Measurements from ENCODE around the gene GPR17.

The GPR17 gene, protein sequence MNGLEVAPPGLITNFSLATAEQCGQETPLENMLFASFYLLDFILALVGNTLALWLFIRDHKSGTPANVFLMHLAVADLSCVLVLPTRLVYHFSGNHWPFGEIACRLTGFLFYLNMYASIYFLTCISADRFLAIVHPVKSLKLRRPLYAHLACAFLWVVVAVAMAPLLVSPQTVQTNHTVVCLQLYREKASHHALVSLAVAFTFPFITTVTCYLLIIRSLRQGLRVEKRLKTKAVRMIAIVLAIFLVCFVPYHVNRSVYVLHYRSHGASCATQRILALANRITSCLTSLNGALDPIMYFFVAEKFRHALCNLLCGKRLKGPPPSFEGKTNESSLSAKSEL

GRCh38 chr2:127645395-127646291, at the start of gene GPR17:
GPR17 (plus strand) TSS chr2:127646153; CDS start chr2:127650736, 4,583 bp downstream.
- H3K4me1 ChIP-seq (ENCODE audit: insufficient read depth, low read length) = peaks cover 72% of the 10 kb centered on the region
- H3K9ac ChIP-seq (ENCODE audit: low read length) = peak within 1 kb of the TSS; percentile 45
- no peaks in the 10 kb centered on the region for H3K9me3 ChIP-seq (ENCODE audit: low read length)
- peak within 1 kb of the TSS; percentile 89 for H3K27ac ChIP-seq (ENCODE audit: low read depth, low read length)
- peaks cover 30% of the 10 kb centered on the region for H3K36me3 ChIP-seq (ENCODE audit: insufficient read depth, low read length)
- H3K27me3 ChIP-seq (ENCODE audit: control insufficient read depth in 1 of 2, insufficient read depth in 2 of 2, low read length in 2 of 2) = no peaks in the 10 kb centered on the region
- no peak within 1 kb of the TSS for H3K4me3 ChIP-seq (ENCODE audit: low read depth in 1 of 2, low read length in 2 of 2)

DNA sequence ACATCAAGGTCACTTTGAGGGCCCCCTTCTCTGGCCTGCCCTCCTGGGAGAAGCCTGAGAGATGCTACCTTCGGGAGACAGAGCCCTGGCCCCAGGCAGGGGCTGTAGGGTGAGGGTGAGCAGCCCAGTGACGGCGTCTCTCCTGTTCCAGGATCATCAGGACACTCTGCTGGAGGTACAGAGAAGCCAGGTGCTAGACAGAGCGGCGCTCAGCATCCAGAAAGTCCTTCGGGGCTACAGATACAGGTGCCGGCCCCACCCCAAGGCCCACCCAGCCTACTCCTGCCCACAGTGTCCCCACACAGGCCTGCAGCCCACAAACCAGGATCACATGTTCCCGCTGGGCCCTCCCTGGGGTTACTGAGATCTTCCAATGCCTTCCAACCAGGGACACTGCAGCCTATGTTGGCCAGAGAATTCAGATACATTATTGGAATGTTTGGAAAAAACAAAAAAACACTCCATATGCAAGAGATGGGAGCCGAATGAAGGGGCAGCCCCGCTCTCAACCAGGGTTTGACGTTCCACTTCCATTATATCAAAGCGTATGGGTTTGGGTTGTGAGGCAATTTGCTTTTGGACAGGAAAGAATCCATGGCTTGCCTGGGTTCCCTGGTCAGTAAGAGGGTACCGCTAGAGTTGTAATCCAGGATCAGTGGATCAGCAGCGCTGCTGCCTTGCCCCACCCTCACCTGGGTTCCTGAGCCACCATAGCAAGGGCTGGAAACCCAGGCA, 49.5 kb upstream of the GPR17 start:
- Histone ChIP-seq H3K9me3 (ENCODE audit: low read length) (no peaks in the 10 kb centered on the region), H3K4me3 (ENCODE audit: low read depth in 1 of 2, low read length in 2 of 2) (no peak overlapping the region), H3K9ac (ENCODE audit: low read length) (no peak overlapping the region), H3K27me3 (ENCODE audit: control insufficient read depth in 1 of 2, insufficient read depth in 2 of 2, low read length in 2 of 2) (no peaks in the 10 kb centered on the region), H3K4me1 (ENCODE audit: insufficient read depth, low read length) (no peaks in the 10 kb centered on the region), H3K36me3 (ENCODE audit: insufficient read depth, low read length) (no peaks in the 10 kb centered on the region), H3K27ac (ENCODE audit: low read depth, low read length) (no peak overlapping the region)

DNA sequence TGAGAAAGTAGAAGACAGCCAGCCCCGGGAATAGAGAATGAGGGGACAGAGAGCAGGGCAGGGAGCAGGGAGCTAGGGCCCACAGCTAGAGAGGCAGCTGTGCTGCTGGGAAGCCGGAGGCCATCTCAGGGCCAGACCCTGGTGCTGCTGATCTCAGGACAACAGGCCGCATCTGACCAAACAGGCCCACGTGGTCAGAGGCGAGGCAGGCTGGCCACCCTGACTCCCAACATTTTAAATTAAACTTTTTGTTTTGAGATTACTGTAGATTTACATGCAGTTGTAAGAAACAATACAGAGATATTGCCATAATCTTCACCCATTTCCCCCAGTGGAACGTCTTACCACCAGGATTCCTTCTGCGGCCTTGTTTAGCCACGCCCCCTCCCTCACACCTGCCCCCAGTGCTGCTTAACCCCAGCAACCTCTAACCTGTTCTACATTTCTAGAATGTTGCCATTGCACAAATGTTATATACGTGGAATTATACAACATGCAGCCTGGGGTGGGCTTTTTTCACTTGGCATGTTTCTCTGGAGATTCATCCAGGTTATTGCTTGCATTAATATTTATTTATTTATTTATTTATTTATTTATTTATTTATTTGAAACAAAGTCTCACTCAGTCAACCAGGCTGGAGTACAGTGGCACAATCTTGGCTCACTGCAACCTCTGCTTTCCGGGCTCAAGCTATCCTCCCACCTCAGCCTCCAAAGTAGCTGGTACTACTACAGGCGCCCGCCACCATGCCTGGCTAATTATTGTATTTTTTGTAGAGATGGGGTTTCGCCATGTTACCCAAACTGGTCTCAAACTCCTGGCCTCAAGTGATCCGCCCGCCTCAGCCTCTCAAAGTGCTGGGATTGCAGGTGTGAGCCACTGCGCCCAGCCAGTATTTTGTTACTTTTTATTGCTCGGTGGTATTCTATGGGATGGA, 48.6 kb upstream of the GPR17 start:
- Histone ChIP-seq H3K27ac (ENCODE audit: low read depth, low read length) (no peak overlapping the region), H3K36me3 (ENCODE audit: insufficient read depth, low read length) (no peaks in the 10 kb centered on the region), H3K4me1 (ENCODE audit: insufficient read depth, low read length) (no peaks in the 10 kb centered on the region), H3K27me3 (ENCODE audit: control insufficient read depth in 1 of 2, insufficient read depth in 2 of 2, low read length in 2 of 2) (no peaks in the 10 kb centered on the region), H3K4me3 (ENCODE audit: low read depth in 1 of 2, low read length in 2 of 2) (no peak overlapping the region), H3K9ac (ENCODE audit: low read length) (no peak overlapping the region), H3K9me3 (ENCODE audit: low read length) (no peaks in the 10 kb centered on the region)

- no peak overlapping the region for H3K9ac ChIP-seq (ENCODE audit: low read length)
- no peaks in the 10 kb centered on the region for H3K4me1 ChIP-seq (ENCODE audit: insufficient read depth, low read length)
- H3K27me3 ChIP-seq (ENCODE audit: control insufficient read depth in 1 of 2, insufficient read depth in 2 of 2, low read length in 2 of 2) = no peaks in the 10 kb centered on the region
- H3K4me3 ChIP-seq (ENCODE audit: low read depth in 1 of 2, low read length in 2 of 2) = no peak overlapping the region
- H3K36me3 ChIP-seq (ENCODE audit: insufficient read depth, low read length) = no peaks in the 10 kb centered on the region
- no peaks in the 10 kb centered on the region for H3K9me3 ChIP-seq (ENCODE audit: low read length)
- no peak overlapping the region for H3K27ac ChIP-seq (ENCODE audit: low read depth, low read length)
Observed at GRCh38 chr2:127597984-127598380, 48.0 kb upstream of the GPR17 start.

- Histone ChIP-seq H3K4me3 (ENCODE audit: low read depth in 1 of 2, low read length in 2 of 2) (no peak overlapping the region), H3K27ac (ENCODE audit: low read depth, low read length) (no peak overlapping the region), H3K4me1 (ENCODE audit: insufficient read depth, low read length) (no peaks in the 10 kb centered on the region), H3K9me3 (ENCODE audit: low read length) (no peaks in the 10 kb centered on the region), H3K36me3 (ENCODE audit: insufficient read depth, low read length) (no peaks in the 10 kb centered on the region), H3K27me3 (ENCODE audit: control insufficient read depth in 1 of 2, insufficient read depth in 2 of 2, low read length in 2 of 2) (no peaks in the 10 kb centered on the region), H3K9ac (ENCODE audit: low read length) (no peak overlapping the region)
Observed at GRCh38 chr2:127598711-127599110, 47.2 kb upstream of the GPR17 start.

DNA sequence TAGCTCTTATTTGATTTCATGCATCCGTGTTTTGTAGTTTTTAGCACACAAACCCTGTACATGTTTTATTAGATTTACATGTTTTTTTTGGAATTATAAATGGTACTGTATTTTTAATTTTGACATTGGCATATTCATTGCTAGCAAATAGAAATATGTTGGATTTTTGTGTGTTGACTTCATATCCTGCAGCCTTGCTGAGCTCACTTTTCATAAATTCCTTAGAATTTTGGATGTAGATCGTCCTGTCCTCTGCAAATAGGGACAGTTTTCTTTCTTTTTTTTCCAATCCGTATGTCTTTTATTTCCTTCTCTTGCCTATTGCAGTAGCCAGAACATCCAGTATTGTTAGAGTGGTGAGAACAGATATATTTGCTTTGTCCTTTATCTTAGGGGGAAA, 46.7 kb upstream of the GPR17 start:
- no peak overlapping the region for H3K4me3 ChIP-seq (ENCODE audit: low read depth in 1 of 2, low read length in 2 of 2)
- no peaks in the 10 kb centered on the region for H3K27me3 ChIP-seq (ENCODE audit: control insufficient read depth in 1 of 2, insufficient read depth in 2 of 2, low read length in 2 of 2)
- no peaks in the 10 kb centered on the region for H3K36me3 ChIP-seq (ENCODE audit: insufficient read depth, low read length)
- H3K9ac ChIP-seq (ENCODE audit: low read length) = no peak overlapping the region
- H3K4me1 ChIP-seq (ENCODE audit: insufficient read depth, low read length) = no peaks in the 10 kb centered on the region
- H3K27ac ChIP-seq (ENCODE audit: low read depth, low read length) = no peak overlapping the region
- no peaks in the 10 kb centered on the region for H3K9me3 ChIP-seq (ENCODE audit: low read length)

- Histone ChIP-seq H3K36me3 (ENCODE audit: insufficient read depth, low read length) (no peaks in the 10 kb centered on the region), H3K9me3 (ENCODE audit: low read length) (no peaks in the 10 kb centered on the region), H3K4me3 (ENCODE audit: low read depth in 1 of 2, low read length in 2 of 2) (no peak overlapping the region), H3K27me3 (ENCODE audit: control insufficient read depth in 1 of 2, insufficient read depth in 2 of 2, low read length in 2 of 2) (no peaks in the 10 kb centered on the region), H3K9ac (ENCODE audit: low read length) (no peak overlapping the region), H3K4me1 (ENCODE audit: insufficient read depth, low read length) (no peaks in the 10 kb centered on the region), H3K27ac (ENCODE audit: low read depth, low read length) (no peak overlapping the region)
Observed at GRCh38 chr2:127604986-127605385, 41.0 kb upstream of the GPR17 start.

GRCh38 chr2:127605691-127606263, 40.2 kb upstream of the GPR17 start:
- no peaks in the 10 kb centered on the region for H3K9me3 ChIP-seq (ENCODE audit: low read length)
- H3K27ac ChIP-seq (ENCODE audit: low read depth, low read length) = no peak overlapping the region
- H3K36me3 ChIP-seq (ENCODE audit: insufficient read depth, low read length) = no peaks in the 10 kb centered on the region
- no peak overlapping the region for H3K4me3 ChIP-seq (ENCODE audit: low read depth in 1 of 2, low read length in 2 of 2)
- H3K9ac ChIP-seq (ENCODE audit: low read length) = no peak overlapping the region
- H3K4me1 ChIP-seq (ENCODE audit: insufficient read depth, low read length) = no peaks in the 10 kb centered on the region
- H3K27me3 ChIP-seq (ENCODE audit: control insufficient read depth in 1 of 2, insufficient read depth in 2 of 2, low read length in 2 of 2) = no peaks in the 10 kb centered on the region

GRCh38 chr2:127606625-127607398, 39.1 kb upstream of the GPR17 start:
- Histone ChIP-seq H3K27me3 (ENCODE audit: control insufficient read depth in 1 of 2, insufficient read depth in 2 of 2, low read length in 2 of 2) (no peaks in the 10 kb centered on the region), H3K4me3 (ENCODE audit: low read depth in 1 of 2, low read length in 2 of 2) (no peak overlapping the region), H3K27ac (ENCODE audit: low read depth, low read length) (no peak overlapping the region), H3K9me3 (ENCODE audit: low read length) (peaks cover 4% of the 10 kb centered on the region), H3K36me3 (ENCODE audit: insufficient read depth, low read length) (no peaks in the 10 kb centered on the region), H3K4me1 (ENCODE audit: insufficient read depth, low read length) (no peaks in the 10 kb centered on the region), H3K9ac (ENCODE audit: low read length) (no peak overlapping the region)

DNA sequence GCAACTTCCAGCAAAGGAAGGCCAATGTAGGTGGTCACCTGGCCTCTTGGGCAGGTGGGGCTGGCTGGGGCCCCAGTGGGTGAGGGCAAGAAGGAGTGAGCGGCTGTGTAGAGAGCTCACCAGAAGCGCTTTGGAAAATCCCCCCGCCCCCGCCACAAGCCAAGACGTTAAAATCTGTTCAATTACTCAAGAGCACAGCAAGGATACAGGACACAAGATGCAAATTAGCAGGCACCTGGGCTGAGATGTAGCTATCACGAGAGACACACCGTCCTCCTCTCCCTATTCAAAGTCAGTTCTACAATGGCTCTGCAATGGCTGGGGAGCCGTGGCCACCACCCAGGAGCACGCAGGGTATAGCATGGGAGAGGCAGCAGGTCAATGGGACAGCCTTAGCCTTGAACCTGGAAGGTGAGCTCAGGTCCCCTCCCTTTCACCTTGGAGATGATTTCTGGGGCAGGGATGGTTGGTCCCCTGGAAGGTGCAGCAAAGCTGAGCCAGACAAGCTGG, 38.5 kb upstream of the GPR17 start:
- H3K4me1 ChIP-seq (ENCODE audit: insufficient read depth, low read length) = no peaks in the 10 kb centered on the region
- H3K4me3 ChIP-seq (ENCODE audit: low read depth in 1 of 2, low read length in 2 of 2) = no peak overlapping the region
- peaks cover 4% of the 10 kb centered on the region for H3K9me3 ChIP-seq (ENCODE audit: low read length)
- H3K27ac ChIP-seq (ENCODE audit: low read depth, low read length) = no peak overlapping the region
- no peaks in the 10 kb centered on the region for H3K36me3 ChIP-seq (ENCODE audit: insufficient read depth, low read length)
- H3K9ac ChIP-seq (ENCODE audit: low read length) = no peak overlapping the region
- H3K27me3 ChIP-seq (ENCODE audit: control insufficient read depth in 1 of 2, insufficient read depth in 2 of 2, low read length in 2 of 2) = no peaks in the 10 kb centered on the region

All from muscle layer of colon (tissue), 2 donors.